Activated CD4-positive, alpha-beta T cell treated with anti-CD3 and anti-CD28 coated beads, Interleukin-2, amount 50 U/mL, for 16 hours (primary cell): ENCODE measurements around the gene SPTLC3.

Experiments
- DNase-seq: peaks from one replicate; pipeline ENCODE4 v3.0.0-alpha.2; 2020

The SPTLC3 gene

DNA sequence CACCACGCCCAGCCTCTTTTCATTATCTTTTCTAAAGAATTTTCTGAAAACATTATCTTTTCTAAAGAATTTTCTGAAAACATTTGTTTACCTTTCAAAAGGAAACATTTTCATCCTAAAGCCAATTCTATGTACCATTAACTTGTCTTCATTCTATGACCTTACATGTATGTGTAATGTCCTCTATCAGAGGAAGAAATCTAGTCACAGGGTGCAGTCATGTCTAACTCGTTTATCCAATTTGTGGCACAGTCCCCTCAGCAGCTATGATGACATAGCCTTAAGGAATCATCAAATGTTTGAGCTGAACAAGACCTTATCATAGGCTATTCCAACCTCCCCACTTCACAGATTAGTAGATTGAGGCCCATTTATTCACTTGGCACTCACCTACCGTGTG lies 21.5 kb upstream of the SPTLC3 start:
- DNase-seq: no peak

DNA sequence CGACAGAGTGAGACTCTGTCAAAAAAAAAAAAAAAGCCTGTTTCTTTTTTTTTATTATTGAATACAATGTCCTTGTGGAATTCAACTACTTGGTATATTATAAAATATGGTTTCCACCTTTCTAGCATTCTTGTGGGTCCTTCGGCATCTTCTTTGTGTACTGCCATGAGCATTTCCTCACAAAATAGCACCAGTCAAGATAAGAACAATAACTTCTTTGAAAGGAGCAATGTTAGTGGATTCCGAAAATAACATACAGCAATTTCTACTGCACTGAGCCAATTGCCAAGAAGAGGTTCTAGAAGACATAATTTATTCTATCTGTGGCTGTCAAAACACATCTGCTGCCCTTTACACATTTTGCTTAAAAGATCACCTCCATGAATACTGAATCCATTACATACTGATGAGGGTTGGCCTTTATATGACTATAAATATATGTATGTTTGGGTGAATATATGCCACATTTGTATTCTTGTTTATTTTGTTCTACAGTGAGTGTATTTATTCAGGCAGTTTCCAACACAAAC lies 19.1 kb upstream of the SPTLC3 start:
- no peak for DNase-seq

DNA sequence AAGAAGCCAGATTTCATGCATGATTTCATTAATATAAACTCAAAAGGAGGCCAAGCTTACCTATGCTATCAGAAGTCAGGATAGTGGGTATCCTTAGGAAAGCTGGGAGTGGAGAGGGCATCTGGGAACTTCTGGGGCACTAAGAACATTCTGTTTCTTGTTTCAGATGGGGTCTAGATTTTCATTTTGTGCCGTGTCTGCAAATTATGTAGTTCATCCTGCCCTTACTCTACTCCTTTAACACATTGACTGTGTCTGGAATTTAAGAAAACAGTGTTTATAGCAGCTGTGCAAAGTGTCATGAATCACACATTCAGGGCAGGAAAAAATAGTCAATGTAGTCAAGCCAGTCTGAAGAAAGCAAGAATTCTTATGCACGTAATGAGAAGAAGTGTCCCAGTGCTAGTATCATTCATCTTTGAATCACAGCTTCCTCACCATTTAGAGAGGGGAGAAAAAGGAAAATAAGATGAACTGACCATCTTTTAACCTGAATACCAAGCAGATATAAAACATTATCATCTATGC lies 11.6 kb upstream of the SPTLC3 start:
- DNase-seq: no peak

DNA sequence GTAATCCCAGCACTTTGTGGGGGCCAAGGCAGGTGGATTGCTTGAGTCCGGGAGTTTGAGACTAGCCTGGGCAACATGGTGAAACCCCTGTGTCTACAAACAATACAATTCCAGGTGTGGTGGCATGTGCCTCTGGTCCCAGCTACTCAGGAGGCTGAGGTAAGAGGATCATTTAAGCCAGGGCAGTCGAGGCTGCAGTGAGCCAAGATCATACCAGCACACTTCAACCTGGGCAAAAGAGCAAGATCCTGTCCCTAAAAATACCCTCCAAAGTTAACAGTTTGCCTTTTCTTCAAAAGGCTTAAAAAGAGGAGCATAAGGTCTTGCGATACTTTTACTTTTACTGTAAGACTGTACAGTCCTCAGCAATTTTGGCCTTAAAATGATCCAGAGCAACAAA lies 10.7 kb upstream of the SPTLC3 start:
- DNase-seq: no peak

DNA sequence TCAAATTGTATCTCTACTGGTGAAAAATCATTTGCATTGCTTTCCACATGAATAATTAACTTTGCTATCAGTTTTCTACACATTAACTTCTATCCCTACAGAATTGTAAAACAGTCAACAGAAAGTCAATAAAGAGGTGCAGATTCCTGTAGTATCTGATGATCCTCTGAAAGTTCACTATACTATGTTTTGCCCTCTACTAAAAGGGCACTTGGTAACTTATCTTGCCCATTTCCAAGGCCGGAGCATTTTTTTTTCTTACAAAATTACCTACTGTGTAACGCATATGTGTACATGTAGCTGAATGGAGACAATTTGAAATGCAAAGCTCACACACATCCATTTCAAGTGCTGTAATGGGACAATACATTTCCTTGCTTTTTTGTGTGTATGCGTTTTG lies 9.6 kb upstream of the SPTLC3 start:
- no peak for DNase-seq

DNA sequence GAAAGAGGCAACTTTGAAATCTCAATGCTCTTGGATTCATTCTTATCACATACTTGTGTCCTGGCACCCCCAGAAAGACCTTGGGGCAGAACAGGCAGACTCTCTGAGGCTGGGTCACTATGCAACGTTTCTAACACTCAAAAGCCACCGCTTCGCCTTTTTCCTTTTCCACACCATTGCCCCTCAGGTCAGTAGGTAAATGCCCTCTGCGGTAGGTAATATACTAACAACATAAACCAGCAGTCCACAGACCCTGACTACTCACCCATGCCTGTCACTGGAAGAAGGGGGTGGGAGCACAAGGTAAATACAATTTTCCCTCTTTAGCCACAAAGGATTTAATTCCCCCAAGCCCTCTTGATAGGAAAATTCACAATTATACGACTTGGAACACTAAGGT lies 6.5 kb upstream of the SPTLC3 start:
- no peak for DNase-seq

DNA sequence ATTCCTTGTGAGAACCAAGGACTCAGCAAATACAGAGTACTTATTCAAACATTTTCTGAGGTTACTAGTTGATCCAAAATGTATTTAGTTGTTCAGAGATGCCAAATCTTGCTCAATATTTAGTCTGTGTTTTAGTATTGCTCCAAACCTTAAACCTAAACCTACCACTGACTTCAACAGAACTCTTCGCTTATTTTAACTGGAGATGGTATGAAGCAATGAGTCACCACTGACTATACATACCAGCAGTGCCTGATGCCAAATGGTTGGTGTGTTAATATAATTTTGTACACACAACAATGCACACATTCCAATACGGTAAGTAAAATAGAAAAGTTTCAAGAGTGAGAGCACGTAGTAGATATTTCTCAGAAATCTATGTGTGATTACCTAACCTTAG lies 1.9 kb upstream of the SPTLC3 start:
- DNase-seq: no peak

DNA sequence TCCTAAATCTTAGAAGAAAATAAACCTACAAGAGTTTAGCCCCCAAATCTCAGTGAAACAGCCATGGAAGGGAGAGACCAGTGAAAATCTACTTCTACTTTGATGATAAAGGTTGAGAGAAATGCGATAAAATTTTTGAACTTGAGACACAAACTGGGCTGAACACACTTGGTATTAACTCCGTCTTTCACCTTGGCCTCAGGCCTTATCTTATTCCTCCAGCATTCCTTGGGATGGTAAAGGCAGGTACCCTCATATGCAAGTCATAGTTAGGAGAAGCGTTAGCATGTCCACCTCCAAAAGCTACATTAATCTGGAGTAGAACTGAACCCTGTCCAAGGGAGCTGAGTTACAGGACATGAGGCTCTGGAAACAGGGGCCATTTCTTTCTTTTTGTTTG lies 1.2 kb upstream of the SPTLC3 start:
- DNase-seq: no peak

DNA sequence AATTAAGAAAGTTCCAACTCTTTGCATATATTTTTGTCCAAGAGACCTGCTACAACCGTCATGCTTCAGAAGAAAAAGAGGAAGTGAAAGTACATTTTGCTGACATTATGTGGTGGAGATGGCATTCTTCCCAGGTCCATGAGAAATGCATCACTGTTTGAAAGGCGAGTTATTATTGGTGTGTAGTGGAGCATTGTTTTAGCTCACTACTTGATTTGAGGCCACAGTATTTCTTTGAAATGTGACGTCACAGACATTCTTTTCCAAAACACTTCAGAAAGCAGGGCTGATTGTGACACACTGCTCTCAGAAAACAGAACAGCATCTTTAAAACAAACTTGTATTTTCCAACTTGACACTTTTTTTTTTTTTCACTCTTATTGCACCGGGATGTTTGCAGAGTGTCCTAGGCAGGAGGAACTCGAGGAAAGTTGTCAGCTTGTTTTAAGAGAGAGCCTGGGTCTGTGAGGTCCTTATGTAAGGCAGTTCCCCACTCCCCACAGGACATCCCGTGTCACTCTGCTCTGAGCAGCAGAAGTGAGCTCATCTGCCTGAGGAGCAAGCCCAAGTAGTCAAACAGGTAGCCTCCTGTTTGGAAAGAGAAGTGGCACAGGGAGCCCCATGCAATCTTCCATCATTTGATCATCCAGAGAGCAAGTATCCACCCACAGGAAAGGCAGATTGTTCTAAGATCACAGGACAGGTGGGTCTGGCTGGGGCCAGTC lies 1.1 kb downstream of the SPTLC3 start:
- DNase-seq: no peak

DNA sequence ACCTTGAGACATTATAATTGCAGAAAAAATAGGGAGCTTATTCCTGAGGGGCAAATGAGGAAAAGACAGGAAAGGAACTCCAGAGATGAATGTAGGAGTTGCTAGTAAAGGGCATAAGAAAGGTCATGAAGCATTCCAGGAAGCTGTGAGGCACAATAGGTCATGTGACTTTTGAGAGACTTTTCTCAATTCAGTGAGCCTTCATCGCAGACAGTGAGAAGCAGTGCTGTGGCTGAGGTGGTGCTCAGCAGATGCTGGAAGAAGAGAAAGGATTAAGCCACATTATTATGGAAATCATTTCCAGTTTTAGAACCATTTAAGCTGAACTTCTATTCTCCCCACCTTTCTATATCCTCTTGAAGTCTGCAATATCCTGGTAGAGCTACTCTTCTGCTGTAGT lies 4.1 kb downstream of the SPTLC3 start:
- no peak for DNase-seq

DNA sequence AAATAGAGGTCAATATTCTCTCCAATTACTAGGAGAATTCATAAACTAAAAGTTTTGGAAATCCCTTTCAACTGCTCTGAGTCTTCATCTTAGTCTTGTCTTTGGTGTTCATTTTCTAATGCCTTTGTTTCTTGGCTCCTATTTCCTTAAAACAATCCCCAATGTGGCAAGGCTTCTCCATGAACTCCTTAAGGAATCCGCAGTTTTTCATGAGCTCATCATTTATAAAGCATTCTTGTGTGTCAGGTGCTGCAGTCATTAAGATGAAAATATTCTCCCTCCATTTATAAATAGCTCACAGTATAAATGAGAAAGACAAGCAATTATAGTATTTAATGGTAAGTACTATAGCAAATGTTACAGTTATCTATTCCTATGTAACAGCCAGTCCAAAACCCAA lies 4.6 kb downstream of the SPTLC3 start:
- no peak for DNase-seq

DNA sequence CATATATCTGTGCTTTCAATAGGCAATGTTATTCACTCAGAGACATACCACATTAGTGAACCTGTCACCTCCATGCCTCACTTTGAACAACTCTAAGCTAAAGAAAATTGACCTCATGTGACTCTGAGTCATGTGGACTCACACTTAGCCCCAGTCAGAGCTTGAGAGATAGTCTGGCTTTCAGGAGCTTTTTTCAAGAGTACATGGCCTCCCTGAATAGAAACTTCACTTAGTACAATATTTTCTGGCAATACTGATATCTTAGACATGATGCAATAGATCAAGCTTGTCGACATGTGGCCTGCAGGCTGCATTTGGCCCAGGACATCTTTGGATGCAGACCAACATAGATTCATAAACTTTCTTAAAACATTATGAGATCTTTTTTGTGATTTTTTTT lies 8.5 kb downstream of the SPTLC3 start:
- no peak for DNase-seq

DNA sequence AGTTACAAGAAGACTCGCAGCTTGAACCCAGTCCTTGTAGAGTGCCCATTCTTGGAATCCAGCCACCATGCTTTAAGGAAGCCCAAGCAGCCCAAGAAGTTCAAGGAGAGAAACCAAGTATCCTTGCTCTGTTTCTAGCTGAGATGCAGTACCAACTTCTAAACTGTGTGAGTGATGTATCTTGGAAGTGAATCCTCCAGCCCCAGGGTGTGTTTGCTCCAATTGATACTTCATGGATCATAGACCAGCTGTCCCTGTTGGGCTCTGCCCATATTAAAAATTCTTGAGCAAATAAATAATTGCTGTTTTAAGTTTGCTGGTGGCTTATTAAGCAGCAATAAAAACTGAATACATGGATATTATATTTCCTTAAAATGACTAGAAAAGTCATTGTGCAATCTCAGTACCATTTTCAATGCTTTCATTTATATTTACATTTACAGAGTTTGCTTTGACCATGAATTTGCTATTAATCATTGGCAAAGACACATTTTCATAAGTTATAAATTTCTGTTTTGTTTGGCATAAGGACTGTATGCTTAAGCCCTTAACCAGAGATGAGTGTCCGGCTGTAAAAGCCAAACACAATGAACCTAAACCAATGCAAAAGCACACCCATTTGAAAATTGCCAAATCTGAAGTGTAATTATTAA lies 9.2 kb downstream of the SPTLC3 start:
- DNase-seq: no peak

DNA sequence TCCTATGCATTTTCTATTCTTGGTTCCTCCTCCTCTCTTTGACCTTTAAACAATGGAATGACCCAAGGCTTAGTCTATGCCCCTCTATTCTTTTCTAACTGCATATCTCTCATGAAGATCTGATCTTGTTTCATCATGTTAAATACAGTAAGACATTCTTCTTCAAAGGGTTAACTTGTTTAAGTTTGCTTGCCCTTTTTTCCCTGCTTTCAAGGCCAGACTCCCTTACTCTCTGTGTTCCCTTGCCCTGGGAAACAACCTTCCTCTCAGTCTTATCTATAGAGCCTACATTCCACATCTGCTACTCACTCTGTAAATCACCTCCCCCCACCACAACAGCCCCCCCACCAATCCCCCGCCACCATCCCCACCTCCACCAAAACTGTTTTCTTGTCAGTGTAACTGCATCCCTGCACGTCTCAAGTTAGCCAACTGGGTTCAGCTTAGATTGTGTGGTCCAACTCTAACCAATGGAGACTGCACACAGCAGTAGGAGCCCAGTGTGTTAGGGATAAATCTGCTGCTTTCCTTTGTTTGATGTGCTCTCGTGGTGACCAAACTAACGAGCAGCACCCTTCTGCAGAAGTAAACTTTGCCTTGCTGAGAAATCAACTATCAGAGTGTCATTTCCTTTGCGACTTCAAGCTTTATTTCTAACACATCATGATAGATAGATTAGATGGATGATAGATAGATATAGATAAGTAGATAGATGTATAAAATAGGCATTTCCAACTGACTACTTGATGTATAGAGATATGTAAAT lies 12.6 kb downstream of the SPTLC3 start:
- no peak for DNase-seq

DNA sequence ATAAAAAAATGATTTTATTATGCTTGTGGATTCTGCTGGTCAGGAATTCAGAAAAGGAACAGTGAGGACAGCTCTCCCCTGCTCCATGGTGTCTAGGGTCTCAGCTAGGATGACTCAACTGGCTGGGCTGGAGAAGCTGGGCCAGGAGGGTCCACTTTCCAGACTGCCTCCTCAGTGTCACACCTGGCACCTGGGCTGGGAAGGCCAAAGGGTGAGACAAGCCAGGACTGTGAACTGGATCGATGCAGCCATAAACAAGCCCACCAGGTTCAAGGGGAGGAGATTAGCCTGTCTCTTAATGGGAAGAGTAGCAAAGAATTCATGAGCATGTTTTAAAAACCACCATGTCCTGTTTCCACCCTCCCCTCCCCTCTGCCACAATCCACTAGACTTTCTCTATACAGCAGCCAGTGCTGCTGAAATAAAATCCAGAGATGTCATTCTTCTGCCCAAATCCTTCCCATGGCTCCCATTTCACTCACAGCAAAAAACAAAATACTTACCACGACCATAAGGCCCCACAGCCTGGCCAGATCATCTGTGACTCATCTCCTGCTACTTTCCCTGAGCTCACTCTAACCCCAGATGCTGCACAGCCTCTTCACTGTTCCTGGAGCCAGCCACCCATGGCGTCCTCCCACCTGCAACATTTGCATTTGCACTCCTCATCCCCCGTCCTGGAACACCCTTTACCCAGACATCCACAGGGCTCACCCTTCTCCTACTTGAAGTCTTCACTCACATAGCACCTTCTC lies 13.8 kb downstream of the SPTLC3 start:
- no peak for DNase-seq

DNA sequence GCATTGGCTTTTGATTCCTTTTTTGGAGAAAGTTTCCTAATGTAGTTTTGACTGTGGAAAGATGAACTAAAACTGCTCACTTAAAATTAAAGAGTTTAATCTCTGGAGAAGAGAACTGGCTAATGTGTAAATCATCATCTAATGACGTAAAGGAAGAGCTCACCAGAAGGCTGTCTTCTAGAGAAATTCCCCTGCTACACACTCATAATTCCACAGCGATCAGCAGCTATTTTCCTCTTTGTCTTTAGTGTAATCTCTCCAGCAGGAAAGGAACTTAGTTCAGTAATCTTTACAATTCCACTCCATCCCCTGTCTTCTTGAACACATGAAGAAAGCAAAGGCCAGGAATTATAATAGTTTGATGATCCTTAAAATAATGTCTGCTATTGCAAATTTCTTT lies 15.8 kb downstream of the SPTLC3 start:
- no peak for DNase-seq

DNA sequence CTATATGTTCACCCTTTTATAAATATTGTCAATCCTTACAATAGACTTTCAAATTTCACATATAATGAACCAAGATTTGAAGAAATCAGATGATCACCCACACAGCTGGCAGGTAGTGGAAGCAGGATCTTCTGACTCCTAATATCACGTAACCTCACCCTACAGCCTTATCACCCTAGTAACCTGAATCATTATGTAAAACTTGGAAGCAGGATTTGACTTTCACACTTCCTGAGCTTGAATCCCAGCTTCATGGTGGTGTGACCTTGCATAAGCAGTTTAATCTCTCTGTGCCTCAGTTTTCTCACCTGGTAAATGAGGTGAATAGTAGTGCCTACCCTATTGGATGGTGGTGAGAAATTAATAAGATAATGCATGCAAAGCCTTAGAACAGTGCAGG lies 16.4 kb downstream of the SPTLC3 start:
- no peak for DNase-seq

DNA sequence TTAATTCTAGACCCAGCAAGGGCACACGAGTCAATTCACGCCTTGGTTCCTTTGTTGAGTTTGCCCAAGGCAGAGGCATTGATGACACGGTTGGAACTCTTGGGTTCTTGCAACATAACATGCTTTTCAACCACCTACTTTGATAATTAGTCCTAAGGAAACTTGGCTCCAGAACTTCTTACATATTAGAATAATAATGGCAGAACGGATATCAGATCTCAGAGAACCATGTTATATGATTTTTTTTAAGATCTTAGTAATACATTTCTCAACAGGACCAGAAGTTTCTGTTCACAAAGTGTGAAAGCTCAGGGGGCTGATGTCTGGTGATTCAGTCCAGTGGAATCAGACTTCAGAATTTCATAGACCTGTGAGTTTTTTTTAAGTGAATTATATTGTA lies 19.2 kb downstream of the SPTLC3 start:
- no peak for DNase-seq

DNA sequence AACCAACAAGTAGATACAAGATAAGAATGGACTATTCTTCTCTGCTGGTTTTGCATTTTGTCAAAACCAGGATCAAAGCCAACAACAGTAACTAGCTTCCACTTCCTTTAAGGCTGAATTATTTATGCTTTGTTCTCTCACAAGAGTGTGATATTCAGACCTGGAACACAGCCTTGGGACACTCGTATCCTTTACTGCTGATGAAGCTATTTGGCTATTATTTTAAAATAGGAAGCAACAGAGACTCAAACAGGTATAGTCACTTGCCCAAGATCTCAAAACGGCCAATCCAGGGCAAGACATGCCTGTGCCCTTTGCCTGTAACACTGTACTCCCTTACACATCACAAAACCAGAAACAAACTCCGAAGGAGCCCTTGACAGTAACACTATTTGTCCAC lies 19.9 kb downstream of the SPTLC3 start:
- DNase-seq: no peak

DNA sequence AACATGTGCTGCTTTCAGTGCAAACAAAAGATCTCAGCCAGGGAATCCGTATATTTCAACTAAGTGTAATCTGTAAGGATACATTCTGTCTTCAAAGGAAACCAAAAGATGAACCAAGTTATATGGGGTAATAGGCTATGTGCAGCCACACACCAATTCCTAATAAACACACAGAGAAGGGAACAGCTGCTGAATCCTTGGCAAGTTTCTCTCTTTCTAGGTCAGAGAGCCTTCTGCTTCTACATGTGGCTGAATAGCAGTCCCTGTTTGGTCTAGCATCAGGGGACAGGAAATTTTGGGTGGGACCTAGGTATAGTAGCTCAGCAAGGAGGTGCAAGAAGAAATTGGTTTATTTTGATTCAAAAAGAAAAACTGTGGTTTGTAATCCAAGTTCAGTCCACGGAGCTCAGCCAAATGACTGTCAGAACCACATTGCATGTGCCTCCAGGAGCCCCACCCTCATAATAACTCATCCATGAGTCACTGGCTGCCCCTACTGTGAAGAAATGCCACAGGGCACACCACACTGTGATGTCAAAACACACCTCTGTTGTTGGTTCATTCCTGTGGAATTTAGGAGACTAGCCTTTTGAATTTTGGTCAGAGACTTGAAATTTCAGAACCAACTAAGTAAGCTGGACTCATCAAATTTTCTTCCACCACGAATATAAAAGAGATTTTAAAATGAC lies 21.1 kb downstream of the SPTLC3 start:
- DNase-seq: peak; percentile 10

DNA sequence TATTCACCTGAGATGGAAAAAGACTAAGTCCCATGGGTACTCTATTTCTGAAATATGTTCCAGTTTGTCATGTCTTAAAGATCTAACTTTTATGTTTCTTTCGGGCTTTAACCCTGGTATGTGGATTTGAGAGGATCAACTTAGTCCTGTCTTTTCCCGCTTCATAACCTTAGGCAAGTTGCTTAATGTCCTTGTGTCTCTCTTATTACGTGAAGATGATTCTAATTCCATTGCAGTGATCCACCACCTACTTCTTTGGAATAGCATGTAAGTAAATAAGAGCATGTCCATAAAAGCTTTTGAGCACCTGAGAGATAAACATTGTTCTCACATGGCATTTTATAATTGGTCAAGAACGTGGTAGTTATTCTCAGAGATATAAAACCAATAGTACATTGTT lies 23.0 kb downstream of the SPTLC3 start:
- no peak for DNase-seq

DNA sequence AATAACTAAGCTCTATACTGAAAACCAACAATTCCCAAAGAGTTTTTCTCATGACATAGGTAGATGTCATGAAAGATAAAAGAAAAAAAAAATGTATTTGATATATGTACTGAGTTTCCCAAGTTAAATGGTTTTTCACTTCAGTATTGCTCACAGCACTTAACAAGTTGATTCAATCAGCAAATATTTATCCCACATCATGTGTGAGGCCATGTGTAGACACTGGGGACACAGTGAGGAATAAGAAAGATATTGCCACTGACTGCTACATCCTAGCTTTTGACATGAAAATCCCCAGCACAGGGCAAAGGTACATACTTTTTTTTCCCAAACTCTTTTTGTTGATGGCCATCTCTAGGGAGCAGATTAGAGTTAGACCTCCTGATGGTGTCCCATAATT lies 25.3 kb downstream of the SPTLC3 start:
- DNase-seq: no peak
